Right lobe of liver (tissue), 6 donors: ENCODE data around the gene PLA2G4D. TPM values are rescaled to one million over a fixed set of nuclear protein-coding genes. Genes with fewer than 3 reads are reported as not detected.

ENCODE experiments used
- ATAC-seq, 4 donors: fragments of 200-7000 bp; cut with Tn5 transposase; one replicate each; pipeline ENCODE4 v1.9.1; 2020; ENCODE audit warnings: mild to moderate bottlenecking in 4 of 4, moderate library complexity in 4 of 4
- DNase-seq, 3 donors: peaks; one replicate each; pipeline ENCODE4 v3.0.0-alpha.2; 2020
- H3K27ac ChIP-seq, 3 donors: fragments of 200-600 bp; one replicate each; pipeline ENCODE4 v1.8.0; 2022
- H3K27me3 ChIP-seq, 2 donors: fragments of 200-600 bp; one replicate each; pipeline ENCODE4 v1.8.0; 2022
- H3K36me3 ChIP-seq, 4 donors: fragments of 200-600 bp; sonication (generic) in 1 of 4; one replicate each; pipeline versions ENCODE4 v1.5.1 to v1.8.0; 2017 to 2022; ENCODE audit warnings: control low read depth in 1 of 4
- H3K4me1 ChIP-seq, 4 donors: fragments of 200-600 bp; sonication (generic) in 1 of 4; one replicate each; pipeline versions ENCODE4 v1.5.1 to v1.8.0; 2017 to 2022; ENCODE audit warnings: control low read depth in 1 of 4
- H3K4me3 ChIP-seq, 3 donors: fragments of 200-600 bp; one replicate each; pipeline ENCODE4 v1.8.0; 2022
- H3K9me3 ChIP-seq, 4 donors: fragments of 200-600 bp; sonication (generic) in 1 of 4; one replicate each; pipeline versions ENCODE4 v1.5.1 to v1.8.0; 2017 to 2022; ENCODE audit warnings: control low read depth in 1 of 4
- CTCF ChIP-seq, 4 donors: fragments of 200-600 bp in 3 of 4; fragments of 450-650 bp in 1 of 4; IDR thresholded peaks; one replicate each; pipeline versions ENCODE4 v1.5.1 to v1.8.0; 2016 to 2022; ENCODE audit warnings: antibody characterized with exemption in 4 of 4, mild to moderate bottlenecking in 2 of 4
- POLR2A ChIP-seq: fragments of 450-650 bp; IDR thresholded peaks from one replicate; pipeline ENCODE4 v1.6.1; 2017; ENCODE audit warnings: antibody characterized with exemption, mild to moderate bottlenecking
- WGBS: methylation state at CpG from one replicate; pipeline ENCODE4 v1.1.6; 2018; ENCODE audit warnings: low coverage, low lambda C conversion rate; ENCODE audit not compliant: insufficient coverage; ENCODE audit errors: missing lambda C conversion rate; 5-methylcytosine and 5-hydroxymethylcytosine counted together
- intact Hi-C, 2 donors: fragments of 100-400 bp; cut with DNase I; formaldehyde crosslinking; loops; one replicate each; pipeline versions ENCODE4 v1.11.2 to v1.14.1; 2022
- total RNA-seq, 6 experiments: library from RNA; depleted of rRNA in 2 of 6; stranded (reverse); fragments of >200 nt in 2 of 6; fragmentation: NEBNext Ultra II Directional in 3 of 6; extraction: Animal tissue kit (Norgen Biotek cat#: 25700) in 3 of 6; gene quantifications; one replicate each; pipeline versions ENCODE4 v1.1.0 to v1.2.4, GENCODE V29; 2016 to 2023
- donor health status: DM: no; HTN: yes; CAD: no.
- donor health status: DM: no; HTN: no; CAD: no.
- donor health status: DM: no; HTN: no; CAD: no.
- donor health status: DM: no; HTN: yes; CAD: no.
- donor health status: DM: no; HTN: yes; CAD: no.

The PLA2G4D gene
- total RNA-seq, 6 experiments from 2014 or later: not detected

GRCh38 chr15:42130246-42130986, 36.1 kb upstream of the PLA2G4D start:
- intact Hi-C loops: no loop called here
- Histone ChIP-seq H3K4me3 (no peak overlapping the region), H3K9me3 (no peaks in the 10 kb centered on the region), H3K4me1 (no peaks in the 10 kb centered on the region), H3K36me3 (no peaks in the 10 kb centered on the region), H3K27me3 (no peaks in the 10 kb centered on the region), H3K27ac (no peak overlapping the region)
- no peak for TF ChIP-seq CTCF (IDR thresholded peaks at IDR 0.05)
- TF ChIP-seq POLR2A: no peak
- no peak for ATAC-seq
- WGBS: 44% methylated on average over 4 of the region's 8 CpGs
- DNase-seq: no peak

GRCh38 chr15:42129364-42129763, 35.0 kb upstream of the PLA2G4D start:
- Histone ChIP-seq H3K27ac (no peak overlapping the region), H3K9me3 (no peaks in the 10 kb centered on the region), H3K4me3 (no peak overlapping the region), H3K36me3 (no peaks in the 10 kb centered on the region), H3K4me1 (no peaks in the 10 kb centered on the region), H3K27me3 (no peaks in the 10 kb centered on the region)
- DNase-seq (no peak), ATAC-seq (no peak)
- WGBS: 54% methylated on average over 2 of the region's 2 CpGs
- intact Hi-C loops: no loop called here
- no peak for TF ChIP-seq CTCF (IDR thresholded peaks at IDR 0.05)
- no peak for TF ChIP-seq POLR2A

GRCh38 chr15:42128476-42128875, 34.1 kb upstream of the PLA2G4D start:
- no peak for DNase-seq

GRCh38 chr15:42123546-42123945, 29.2 kb upstream of the PLA2G4D start:
- H3K36me3 ChIP-seq: no peaks in the 10 kb centered on the region
- no peaks in the 10 kb centered on the region for H3K27me3 ChIP-seq
- H3K9me3 ChIP-seq: no peaks in the 10 kb centered on the region
- DNase-seq (no peak), ATAC-seq (no peak)
- H3K4me1 ChIP-seq: no peaks in the 10 kb centered on the region
- WGBS: 60% methylated on average over 1 of the region's 3 CpGs
- H3K4me3 ChIP-seq: no peak overlapping the region
- H3K27ac ChIP-seq: no peak overlapping the region
- TF ChIP-seq POLR2A (no peak), CTCF (IDR thresholded peaks at IDR 0.05) (no peak)
- intact Hi-C loops: no loop called here

More at GRCh38 chr15:42128476-42128875, 34.1 kb upstream of the PLA2G4D start:
- no peaks in the 10 kb centered on the region for H3K4me1 ChIP-seq
- WGBS: 48% methylated on average over 6 of the region's 6 CpGs
- H3K36me3 ChIP-seq: no peaks in the 10 kb centered on the region
- TF ChIP-seq CTCF (IDR thresholded peaks at IDR 0.05) (no peak), POLR2A (no peak)
- H3K27me3 ChIP-seq: no peaks in the 10 kb centered on the region
- H3K9me3 ChIP-seq: no peaks in the 10 kb centered on the region
- ATAC-seq: no peak
- intact Hi-C loops: no loop called here
- no peak overlapping the region for H3K4me3 ChIP-seq
- H3K27ac ChIP-seq: no peak overlapping the region
